Activated CD4-positive, alpha-beta T cell treated with anti-CD3 and anti-CD28 coated beads for 48 hours (primary cell): ENCODE data around the gene SAG.

Experiments used
- DNase-seq: peaks from one replicate; pipeline ENCODE4 v3.0.0-alpha.2; 2020

Gene SAG

GRCh38 chr2:233307565-233307964 is at the start of gene SAG:
Gene SAG (plus strand): TSS chr2:233307816. CDS start chr2:233309190, 1,374 bp downstream.
- DNase-seq: no peak

GRCh38 chr2:233258211-233258610 is 49.4 kb upstream of the SAG start:
- no peak for DNase-seq

- no peak for DNase-seq
These were observed 47.9 kb upstream of the SAG start for GRCh38 chr2:233259730-233260129.

GRCh38 chr2:233260661-233261060 is 47.0 kb upstream of the SAG start:
- no peak for DNase-seq

- DNase-seq: no peak
These were observed 45.6 kb upstream of the SAG start for GRCh38 chr2:233261819-233262555.

GRCh38 chr2:233262562-233262961 is 45.1 kb upstream of the SAG start:
- no peak for DNase-seq

GRCh38 chr2:233263045-233263570 is 44.5 kb upstream of the SAG start:
- no peak for DNase-seq

- no peak for DNase-seq
These were observed 42.9 kb upstream of the SAG start for GRCh38 chr2:233264667-233265066.

- no peak for DNase-seq
These were observed 41.7 kb upstream of the SAG start for GRCh38 chr2:233265899-233266431.

GRCh38 chr2:233266481-233266880 is 41.1 kb upstream of the SAG start:
- no peak for DNase-seq

GRCh38 chr2:233267516-233268245 is 39.9 kb upstream of the SAG start:
- DNase-seq: peak; percentile 78

GRCh38 chr2:233270366-233270765 is 37.2 kb upstream of the SAG start:
- no peak for DNase-seq

- DNase-seq: no peak
These were observed 36.7 kb upstream of the SAG start for GRCh38 chr2:233270951-233271350.

- DNase-seq: no peak
These were observed 35.9 kb upstream of the SAG start for GRCh38 chr2:233271693-233272092.

GRCh38 chr2:233273120-233273519 is 34.5 kb upstream of the SAG start:
- peak; percentile 53 for DNase-seq

- DNase-seq: no peak
These were observed 32.4 kb upstream of the SAG start for GRCh38 chr2:233275223-233275622.

- no peak for DNase-seq
These were observed 28.7 kb upstream of the SAG start for GRCh38 chr2:233278921-233279320.

GRCh38 chr2:233280114-233280693 is 27.4 kb upstream of the SAG start:
- no peak for DNase-seq

- DNase-seq: no peak
These were observed 26.1 kb upstream of the SAG start for GRCh38 chr2:233281553-233281952.

GRCh38 chr2:233281992-233282603 is 25.5 kb upstream of the SAG start:
- DNase-seq: no peak

- no peak for DNase-seq
These were observed 21.7 kb upstream of the SAG start for GRCh38 chr2:233285921-233286320.

GRCh38 chr2:233287871-233288270 is 19.7 kb upstream of the SAG start:
- no peak for DNase-seq

GRCh38 chr2:233288663-233289062 is 19.0 kb upstream of the SAG start:
- DNase-seq: no peak
